Nucleus accumbens (tissue), 56 donors: ENCODE data around the gene SHISAL1.

Experiments used
- DNase-seq, 56 donors: peaks; one replicate each; lab custom pipeline; 2025; lab: John Stamatoyannopoulos, UW

The SHISAL1 gene

GRCh38 chr22:44200451-44200850 lies 112.3 kb downstream of the SHISAL1 start:
- no peak for DNase-seq

- no peak for DNase-seq
These were observed 112.9 kb downstream of the SHISAL1 start for GRCh38 chr22:44199866-44200265.

- no peak for DNase-seq
These were observed 113.6 kb downstream of the SHISAL1 start for GRCh38 chr22:44199164-44199563.

GRCh38 chr22:44197271-44197670 lies 115.5 kb downstream of the SHISAL1 start:
- DNase-seq = no peak

- DNase-seq = peak in 4 of 56 donors; percentile 2 to 52 (median 12)
These were observed 116.0 kb downstream of the SHISAL1 start for GRCh38 chr22:44196731-44197131.

GRCh38 chr22:44196241-44196640 lies 116.5 kb downstream of the SHISAL1 start:
- DNase-seq = peak in 1 of 56 donors; percentile 44

- no peak for DNase-seq
These were observed 117.4 kb downstream of the SHISAL1 start for GRCh38 chr22:44195189-44195871.

- DNase-seq = no peak
These were observed 118.2 kb downstream of the SHISAL1 start for GRCh38 chr22:44194569-44194968.
